Gastrocnemius medialis (tissue), 4 donors: ENCODE results near the gene PIH1D1. TPM values are rescaled to one million over a fixed set of nuclear protein-coding genes. Genes with fewer than 3 reads are reported as not detected.

Source experiments
- ATAC-seq, 2 donors: fragments of 150-250 bp; one replicate each; pipeline ENCODE4 v1.9.1; 2016
- DNase-seq, 2 donors: peaks; one replicate each; pipeline ENCODE4 v3.0.0-alpha.2; 2019
- H3K27ac ChIP-seq, 4 donors: fragments of 200-600 bp; sonication (generic); 1 replicate in 1 of 4; 2 replicates in 3 of 4; pipeline ENCODE4 v1.5.1; 2016 to 2018; ENCODE audit warnings: mild to moderate bottlenecking in 2 of 4, moderate library complexity in 1 of 4
- H3K27me3 ChIP-seq, 3 donors: fragments of 200-600 bp; sonication (generic) in 2 of 3; 1 replicate in 1 of 3; 2 replicates in 2 of 3; pipeline versions ENCODE4 v1.5.1 to v1.6.0; 2016 to 2019; ENCODE audit warnings: mild to moderate bottlenecking in 1 of 3, moderate library complexity in 1 of 3
- H3K36me3 ChIP-seq, 2 donors: fragments of 200-600 bp; sonication (generic) in 1 of 2; one replicate each; pipeline ENCODE4 v1.5.1; 2017 to 2018
- H3K4me1 ChIP-seq, 2 donors: fragments of 200-600 bp; sonication (generic) in 1 of 2; one replicate each; pipeline ENCODE4 v1.5.1; 2016 to 2017; ENCODE audit warnings: mild to moderate bottlenecking in 2 of 2
- H3K4me3 ChIP-seq, 4 donors: fragments of 200-600 bp; sonication (generic) in 3 of 4; 1 replicate in 1 of 4; 2 replicates in 3 of 4; pipeline ENCODE4 v1.5.1; 2016 to 2019; ENCODE audit warnings: mild to moderate bottlenecking in 2 of 4
- H3K9me3 ChIP-seq, 3 donors: fragments of 200-600 bp; sonication (generic) in 2 of 3; 1 replicate in 1 of 3; 2 replicates in 2 of 3; pipeline ENCODE4 v1.5.1; 2016 to 2019
- POLR2A ChIP-seq, 2 donors: fragments of 450-650 bp; IDR thresholded peaks; one replicate each; pipeline ENCODE4 v1.6.1; 2017; ENCODE audit warnings: antibody characterized with exemption in 2 of 2, mild to moderate bottlenecking in 2 of 2, moderate library complexity in 2 of 2
- in situ Hi-C, 4 donors: fragments of 200-750 bp; cut with MboI; loops; one replicate each; pipeline versions ENCODE4 v1.15.0 to v1.8.0; 2017; ENCODE audit warnings: low sequenced_read_pairs in 4 of 4
- intact Hi-C: fragments of 100-400 bp; cut with DNase I; formaldehyde crosslinking; loops from one replicate; pipeline ENCODE4 v1.15.1; 2023; ENCODE audit warnings: low total_unique reads
- total RNA-seq, 4 donors: library from RNA; depleted of rRNA; stranded (reverse); fragments of >200 nt; gene quantifications; one replicate each; pipeline versions ENCODE4 v1.1.0 to v1.2.3, GENCODE V29; 2016
- TF ChIP-seq, protein P1 (sequence below), 5 experiments: fragments of 450-650 bp in 3 of 5; fragments of 200-600 bp in 2 of 5; sonication (generic) in 2 of 5; IDR thresholded peaks in 4 of 5; conservative IDR thresholded peaks in 1 of 5; 1 replicate in 4 of 5; 2 replicates in 1 of 5; pipeline ENCODE4 v1.5.1; 2016 to 2019; ENCODE audit warnings: antibody characterized with exemption in 5 of 5, mild to moderate bottlenecking in 3 of 5, moderate library complexity in 3 of 5

PIH1D1 gene
- total RNA-seq, 4 donors from 2014 or later: 41.9 to 107 (median 79.0) TPM

DNA sequence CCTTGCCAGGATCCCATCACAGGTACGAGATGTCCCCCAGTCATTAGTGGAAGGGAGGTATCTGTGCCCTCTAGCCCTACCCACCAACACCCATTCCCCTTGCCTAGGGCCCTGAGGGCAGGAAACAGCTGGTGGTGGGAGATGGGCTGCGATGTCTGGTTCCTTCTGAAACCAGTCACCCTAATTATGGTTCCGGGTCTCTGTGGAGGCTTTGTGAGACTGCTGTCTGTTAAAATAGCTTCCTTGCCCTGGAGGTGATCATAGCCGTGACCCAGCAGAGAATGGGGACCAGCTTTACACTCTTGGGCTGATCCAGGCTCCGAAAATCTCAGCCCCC is 6.9 kb upstream of the PIH1D1 start:
- TF ChIP-seq, protein P1, sequence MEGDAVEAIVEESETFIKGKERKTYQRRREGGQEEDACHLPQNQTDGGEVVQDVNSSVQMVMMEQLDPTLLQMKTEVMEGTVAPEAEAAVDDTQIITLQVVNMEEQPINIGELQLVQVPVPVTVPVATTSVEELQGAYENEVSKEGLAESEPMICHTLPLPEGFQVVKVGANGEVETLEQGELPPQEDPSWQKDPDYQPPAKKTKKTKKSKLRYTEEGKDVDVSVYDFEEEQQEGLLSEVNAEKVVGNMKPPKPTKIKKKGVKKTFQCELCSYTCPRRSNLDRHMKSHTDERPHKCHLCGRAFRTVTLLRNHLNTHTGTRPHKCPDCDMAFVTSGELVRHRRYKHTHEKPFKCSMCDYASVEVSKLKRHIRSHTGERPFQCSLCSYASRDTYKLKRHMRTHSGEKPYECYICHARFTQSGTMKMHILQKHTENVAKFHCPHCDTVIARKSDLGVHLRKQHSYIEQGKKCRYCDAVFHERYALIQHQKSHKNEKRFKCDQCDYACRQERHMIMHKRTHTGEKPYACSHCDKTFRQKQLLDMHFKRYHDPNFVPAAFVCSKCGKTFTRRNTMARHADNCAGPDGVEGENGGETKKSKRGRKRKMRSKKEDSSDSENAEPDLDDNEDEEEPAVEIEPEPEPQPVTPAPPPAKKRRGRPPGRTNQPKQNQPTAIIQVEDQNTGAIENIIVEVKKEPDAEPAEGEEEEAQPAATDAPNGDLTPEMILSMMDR (IDR thresholded peaks at IDR 0.05 in 4 of 5, conservative IDR thresholded peaks at IDR 0.05 in 1 of 5): no peak
- no peak for TF ChIP-seq POLR2A (IDR thresholded peaks at IDR 0.05)
- intact Hi-C loops: no loop called here
- peak overlapping the region; percentile 57 to 72 (median 60) for H3K27ac ChIP-seq

DNA sequence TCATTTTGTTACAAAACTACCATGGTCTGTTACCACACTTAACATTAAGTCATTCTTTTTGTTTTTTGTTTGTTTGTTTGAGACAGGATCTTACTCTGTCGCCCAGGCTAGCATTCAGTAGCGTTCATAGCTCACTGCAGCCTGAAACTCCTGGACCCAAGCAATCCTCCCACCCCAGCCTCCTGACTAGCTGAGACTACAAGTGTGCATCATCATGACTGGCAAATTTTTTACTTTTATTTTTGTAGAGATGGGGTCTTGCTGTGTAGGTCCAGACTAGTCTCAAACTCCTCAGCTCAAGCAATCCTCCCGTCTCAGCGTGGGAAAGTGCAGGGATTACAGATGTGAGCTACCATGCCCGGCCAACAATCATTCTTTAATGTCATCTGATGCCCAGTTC is 4.7 kb upstream of the PIH1D1 start:
- H3K27ac ChIP-seq: peak overlapping the region; percentile 57 to 72 (median 64)
- peaks cover 10 to 17% of the 10 kb centered on the region in 2 donors for H3K4me1 ChIP-seq
- TF ChIP-seq, protein P1 (IDR thresholded peaks at IDR 0.05 in 4 of 5, conservative IDR thresholded peaks at IDR 0.05 in 1 of 5): no peak
- no peak for TF ChIP-seq POLR2A (IDR thresholded peaks at IDR 0.05)
- ATAC-seq: no peak
- intact Hi-C loops: no loop called here
- H3K9me3 ChIP-seq: no peaks in the 10 kb centered on the region
- H3K4me3 ChIP-seq: no peak overlapping the region
- DNase-seq: no peak
- no peaks in the 10 kb centered on the region for H3K36me3 ChIP-seq
- no peaks in the 10 kb centered on the region for H3K27me3 ChIP-seq
- in situ Hi-C loops: no loop called here

More for the DNA sequence above, 6.9 kb upstream of the PIH1D1 start:
- H3K4me1 ChIP-seq: peaks cover 10 to 17% of the 10 kb centered on the region in 2 donors
- DNase-seq (no peak), ATAC-seq (no peak)
- in situ Hi-C loops: no loop called here
- H3K9me3 ChIP-seq: no peaks in the 10 kb centered on the region
- no peaks in the 10 kb centered on the region for H3K27me3 ChIP-seq
- H3K36me3 ChIP-seq: no peaks in the 10 kb centered on the region
- no peak overlapping the region for H3K4me3 ChIP-seq

DNA sequence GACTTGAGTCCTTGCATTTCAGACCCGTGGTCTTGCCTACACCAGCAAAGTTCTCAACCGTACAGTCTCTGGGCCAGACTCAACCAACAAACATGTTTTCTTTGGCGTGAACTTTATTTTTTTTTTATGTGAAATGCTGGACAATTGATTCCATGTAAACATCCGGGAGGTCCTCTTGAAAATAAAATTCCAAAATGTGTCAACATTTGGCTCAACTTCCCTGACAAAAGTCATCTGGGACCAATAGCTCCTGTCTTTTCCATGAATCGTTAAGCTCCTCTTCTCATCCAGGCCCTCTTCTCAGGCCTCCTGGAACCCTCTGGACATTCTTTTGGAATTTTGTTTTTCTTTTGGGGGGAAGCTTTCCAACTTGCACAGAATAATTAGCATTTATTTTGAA is 4.2 kb upstream of the PIH1D1 start:
- DNase-seq (no peak), ATAC-seq (no peak)
- Histone ChIP-seq H3K4me1 (peaks cover 10 to 19% of the 10 kb centered on the region in 2 donors), H3K4me3 (no peak overlapping the region), H3K27ac (peak overlapping the region; percentile 57 to 72 (median 64)), H3K36me3 (no peaks in the 10 kb centered on the region), H3K27me3 (no peaks in the 10 kb centered on the region), H3K9me3 (no peaks in the 10 kb centered on the region)
- intact Hi-C loops (no loop called here), in situ Hi-C loops (no loop called here)
- TF ChIP-seq, protein P1 (IDR thresholded peaks at IDR 0.05 in 4 of 5, conservative IDR thresholded peaks at IDR 0.05 in 1 of 5): no peak
- TF ChIP-seq POLR2A (IDR thresholded peaks at IDR 0.05): no peak

DNA sequence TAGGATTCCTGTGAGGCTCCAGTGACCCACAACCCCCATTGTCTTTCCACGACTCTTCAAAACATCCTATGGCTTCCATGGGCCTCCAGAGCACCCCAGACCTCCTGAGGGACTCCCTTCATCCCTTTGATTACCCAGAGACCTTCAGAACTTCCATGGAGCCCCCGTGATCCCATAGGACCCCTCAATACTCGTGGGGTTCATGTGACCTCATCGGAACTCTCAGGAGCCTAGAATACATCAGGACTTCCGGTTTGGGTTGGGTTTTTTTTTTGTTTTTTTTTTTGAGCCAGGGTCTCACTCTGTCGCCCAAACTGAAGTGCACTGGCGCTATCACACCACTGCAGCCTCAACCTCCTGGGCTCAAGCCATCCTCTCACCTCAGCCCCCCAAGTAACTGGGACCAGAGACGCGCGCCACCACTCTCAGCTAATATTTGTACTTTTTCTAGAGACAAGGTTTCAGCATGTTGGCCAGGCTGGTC is 2.2 kb upstream of the PIH1D1 start:
- Histone ChIP-seq H3K27me3 (no peaks in the 10 kb centered on the region), H3K9me3 (no peaks in the 10 kb centered on the region), H3K4me1 (peaks cover 15 to 29% of the 10 kb centered on the region in 2 donors), H3K4me3 (peak overlapping the region; percentile 61 to 100 (median 78)), H3K27ac (peak overlapping the region; percentile 90 to 97 (median 96)), H3K36me3 (no peaks in the 10 kb centered on the region)
- in situ Hi-C loops (no loop called here), intact Hi-C loops (loop anchor here (1.0 to 5.0 kb wide), 7 partner anchors 34 to 1349 kb away; partner anchors contain the start of genes FUZ, PRMT1, RPL13A and RPS11)
- ATAC-seq (peak in 1 of 2 donors; percentile 4), DNase-seq (no peak)
- TF ChIP-seq, protein P1 (IDR thresholded peaks at IDR 0.05 in 4 of 5, conservative IDR thresholded peaks at IDR 0.05 in 1 of 5): no peak
- no peak for TF ChIP-seq POLR2A (IDR thresholded peaks at IDR 0.05)
